Karpas-422 (cell line): Measurements from ENCODE around the gene PRKAG2. TPM values are rescaled to one million over a fixed set of nuclear protein-coding genes. Genes with fewer than 3 reads are reported as not detected.
"Not testable (repeated sequence)": the region's sequence is repeated elsewhere in the genome, so short reads cannot be mapped to it uniquely, and the experiment has no call there.

ENCODE experiments used
- DNase-seq: peaks from one replicate; pipeline ENCODE4 v3.0.0-alpha.2; 2015
- H2AFZ ChIP-seq: fragments of 200-600 bp; sonication (generic); 2 replicates; pipeline ENCODE4 v1.6.1; 2014; ENCODE audit warnings: antibody characterized with exemption, low read length, mixed read lengths
- H3K27ac ChIP-seq: fragments of 200-600 bp; sonication (generic); 2 replicates; pipeline ENCODE4 v1.5.1; 2014; ENCODE audit warnings: mild to moderate bottlenecking, low read length, moderate library complexity
- H3K27me3 ChIP-seq: fragments of 200-600 bp; sonication (generic); 2 replicates; pipeline ENCODE4 v1.6.1; 2014; ENCODE audit warnings: low read length, mixed read lengths
- H3K36me3 ChIP-seq: fragments of 200-600 bp; sonication (generic); 2 replicates; pipeline ENCODE4 v1.6.1; 2014; ENCODE audit warnings: low read length, mixed read lengths; ENCODE audit not compliant: insufficient read depth
- H3K4me1 ChIP-seq: fragments of 200-600 bp; sonication (generic); 2 replicates; pipeline ENCODE4 v1.6.1; 2014; ENCODE audit warnings: mild to moderate bottlenecking, low read length, mixed read lengths
- H3K4me2 ChIP-seq: fragments of 200-600 bp; sonication (generic); 2 replicates; pipeline ENCODE4 v1.6.1; 2014; ENCODE audit warnings: low read length, low read depth, mild to moderate bottlenecking; ENCODE audit not compliant: poor library complexity, severe bottlenecking
- H3K4me3 ChIP-seq: fragments of 200-600 bp; sonication (generic); 2 replicates; pipeline ENCODE4 v1.5.1; 2014; ENCODE audit warnings: mild to moderate bottlenecking, antibody characterized with exemption, low read length, mixed read lengths
- H3K79me2 ChIP-seq: fragments of 200-600 bp; sonication (generic); 2 replicates; pipeline ENCODE4 v1.6.1; 2014; ENCODE audit warnings: mild to moderate bottlenecking, low read length, mixed read lengths
- H3K9ac ChIP-seq: fragments of 200-600 bp; sonication (generic); 2 replicates; pipeline ENCODE4 v1.6.0; 2014; ENCODE audit warnings: low read length
- H3K9me2 ChIP-seq: fragments of 200-600 bp; sonication (generic), shearing (Covaris generic); replicated peaks from 2 replicates; pipeline ENCODE4 v1.6.0; 2014; ENCODE audit warnings: mild to moderate bottlenecking, low read length, moderate library complexity; ENCODE audit not compliant: insufficient read depth
- H3K9me3 ChIP-seq: fragments of 300-700, 200-600 bp; sonication (generic); 2 replicates; pipeline ENCODE4 v1.6.1; 2014; ENCODE audit warnings: low read length, mixed read lengths
- H4K20me1 ChIP-seq: fragments of 200-600 bp; sonication (generic); 2 replicates; pipeline ENCODE4 v1.6.1; 2014; ENCODE audit warnings: mild to moderate bottlenecking, antibody characterized with exemption, low read length, low read depth; ENCODE audit not compliant: insufficient read depth
- total RNA-seq: library from RNA; depleted of rRNA; stranded (reverse); fragments of >200 nt; shearing (Covaris generic); gene quantifications from 2 replicates; pipeline ENCODE4 v1.2.3, GENCODE V29; 2014; ENCODE audit warnings: low replicate concordance

PRKAG2 gene
- total RNA-seq, 1 experiment from 2014 or later: 6.3 TPM

- DNase-seq: no peak
- H3K4me1 ChIP-seq: peaks cover 4% of the 10 kb centered on the region
These were observed 74.5 kb downstream of the PRKAG2 start for GRCh38 chr7:151802469-151802846.

GRCh38 chr7:151801782-151802468 is 75.0 kb downstream of the PRKAG2 start:
- no peak overlapping the region for H3K27ac ChIP-seq
- H3K79me2 ChIP-seq: no peaks in the 10 kb centered on the region
- H3K4me3 ChIP-seq: no peak overlapping the region
- no peak overlapping the region for H3K4me2 ChIP-seq
- peaks cover 4% of the 10 kb centered on the region for H3K4me1 ChIP-seq
- no peak for DNase-seq
- no peaks in the 10 kb centered on the region for H3K36me3 ChIP-seq
- H3K27me3 ChIP-seq: no peaks in the 10 kb centered on the region
- no peak overlapping the region for H2AFZ ChIP-seq
- no peak overlapping the region for H3K9ac ChIP-seq
- H4K20me1 ChIP-seq: no peaks in the 10 kb centered on the region
- H3K9me3 ChIP-seq: no peaks in the 10 kb centered on the region
- no peaks in the 10 kb centered on the region for H3K9me2 ChIP-seq

More at GRCh38 chr7:151802469-151802846, 74.5 kb downstream of the PRKAG2 start:
- Histone ChIP-seq H3K27ac (no peak overlapping the region), H3K4me2 (no peak overlapping the region), H3K9me3 (no peaks in the 10 kb centered on the region), H2AFZ (no peak overlapping the region), H3K4me3 (no peak overlapping the region), H3K27me3 (no peaks in the 10 kb centered on the region), H3K79me2 (no peaks in the 10 kb centered on the region), H3K9me2 (no peaks in the 10 kb centered on the region), H4K20me1 (no peaks in the 10 kb centered on the region), H3K9ac (no peak overlapping the region), H3K36me3 (no peaks in the 10 kb centered on the region)

GRCh38 chr7:151801291-151801690 is 75.6 kb downstream of the PRKAG2 start:
- Histone ChIP-seq H3K4me3 (no peak overlapping the region), H3K4me2 (no peak overlapping the region), H4K20me1 (no peaks in the 10 kb centered on the region), H3K9ac (no peak overlapping the region), H3K27me3 (no peaks in the 10 kb centered on the region), H3K27ac (no peak overlapping the region), H3K36me3 (no peaks in the 10 kb centered on the region), H2AFZ (no peak overlapping the region), H3K4me1 (peaks cover 4% of the 10 kb centered on the region), H3K9me2 (no peaks in the 10 kb centered on the region), H3K79me2 (no peaks in the 10 kb centered on the region), H3K9me3 (no peaks in the 10 kb centered on the region)
- no peak for DNase-seq

- no peak overlapping the region for H3K27ac ChIP-seq
- H3K9me2 ChIP-seq: no peaks in the 10 kb centered on the region
- no peaks in the 10 kb centered on the region for H3K79me2 ChIP-seq
- DNase-seq: no peak
- H3K9ac ChIP-seq: no peak overlapping the region
- H3K36me3 ChIP-seq: no peaks in the 10 kb centered on the region
- no peaks in the 10 kb centered on the region for H4K20me1 ChIP-seq
- H3K4me3 ChIP-seq: no peak overlapping the region
- H3K4me1 ChIP-seq: peaks cover 4% of the 10 kb centered on the region
- no peaks in the 10 kb centered on the region for H3K9me3 ChIP-seq
- H3K27me3 ChIP-seq: no peaks in the 10 kb centered on the region
- H2AFZ ChIP-seq: no peak overlapping the region
- no peak overlapping the region for H3K4me2 ChIP-seq
These were observed 76.1 kb downstream of the PRKAG2 start for GRCh38 chr7:151800861-151801260.

- Histone ChIP-seq H3K4me3 (no peak overlapping the region), H3K27me3 (no peaks in the 10 kb centered on the region), H3K4me1 (peaks cover 4% of the 10 kb centered on the region), H3K9ac (no peak overlapping the region), H3K27ac (no peak overlapping the region), H3K79me2 (no peaks in the 10 kb centered on the region), H4K20me1 (no peaks in the 10 kb centered on the region), H2AFZ (no peak overlapping the region), H3K9me3 (no peaks in the 10 kb centered on the region), H3K9me2 (no peaks in the 10 kb centered on the region), H3K36me3 (no peaks in the 10 kb centered on the region), H3K4me2 (no peak overlapping the region)
- no peak for DNase-seq
These were observed 76.5 kb downstream of the PRKAG2 start for GRCh38 chr7:151800391-151800790.

GRCh38 chr7:151799506-151799905 is 77.4 kb downstream of the PRKAG2 start:
- H3K4me1 ChIP-seq: peaks cover 4% of the 10 kb centered on the region
- no peak overlapping the region for H3K9ac ChIP-seq
- no peaks in the 10 kb centered on the region for H3K9me3 ChIP-seq
- H3K79me2 ChIP-seq: no peaks in the 10 kb centered on the region
- DNase-seq: no peak
- no peaks in the 10 kb centered on the region for H3K27me3 ChIP-seq
- H3K27ac ChIP-seq: no peak overlapping the region
- no peaks in the 10 kb centered on the region for H4K20me1 ChIP-seq
- H3K36me3 ChIP-seq: no peaks in the 10 kb centered on the region
- no peak overlapping the region for H2AFZ ChIP-seq
- H3K9me2 ChIP-seq: no peaks in the 10 kb centered on the region
- H3K4me2 ChIP-seq: no peak overlapping the region
- no peak overlapping the region for H3K4me3 ChIP-seq

- Histone ChIP-seq H3K36me3 (no peaks in the 10 kb centered on the region), H3K4me3 (no peak overlapping the region), H3K79me2 (no peaks in the 10 kb centered on the region), H3K4me1 (peaks cover 1% of the 10 kb centered on the region), H3K27ac (no peak overlapping the region), H3K9ac (no peak overlapping the region), H3K27me3 (no peaks in the 10 kb centered on the region), H3K4me2 (no peak overlapping the region), H2AFZ (no peak overlapping the region), H3K9me2 (no peaks in the 10 kb centered on the region), H4K20me1 (no peaks in the 10 kb centered on the region), H3K9me3 (no peaks in the 10 kb centered on the region)
- no peak for DNase-seq
These were observed 78.0 kb downstream of the PRKAG2 start for GRCh38 chr7:151798851-151799448.

- not testable (repeated sequence) for H3K27ac ChIP-seq, H4K20me1 ChIP-seq, H2AFZ ChIP-seq, H3K4me3 ChIP-seq, H3K79me2 ChIP-seq, H3K9me3 ChIP-seq, H3K27me3 ChIP-seq, H3K9ac ChIP-seq, H3K4me2 ChIP-seq, H3K9me2 ChIP-seq, DNase-seq, H3K4me1 ChIP-seq, H3K36me3 ChIP-seq
These were observed 79.1 kb downstream of the PRKAG2 start for GRCh38 chr7:151797667-151798307.
